AML-193 (cell line): Measurements from ENCODE around the gene TMEM266.

Source experiments
- DNase-seq, 2 experiments: peaks; one replicate each; lab custom pipeline; 2025; lab: John Stamatoyannopoulos, UW

The TMEM266 gene

DNA sequence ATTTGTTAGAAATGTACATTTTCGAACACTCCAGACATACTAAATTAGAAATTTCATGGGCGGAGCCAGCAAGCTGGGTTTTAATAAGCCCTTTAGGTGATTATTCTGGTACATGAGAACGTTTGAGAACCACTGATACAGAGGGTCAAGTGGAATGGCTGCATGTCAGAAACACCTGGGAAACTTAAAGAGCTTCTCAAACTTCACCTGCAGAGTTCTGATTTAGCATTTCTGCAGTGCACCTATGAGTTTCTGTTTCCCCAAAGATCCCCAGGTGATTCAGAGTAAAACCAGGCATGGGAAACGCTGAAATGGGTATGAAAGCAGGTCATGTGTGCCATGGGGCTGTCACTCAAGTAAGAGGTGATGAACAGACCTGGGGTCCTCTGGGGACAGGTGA is 68.1 kb downstream of the TMEM266 start:
- DNase-seq, result no peak

DNA sequence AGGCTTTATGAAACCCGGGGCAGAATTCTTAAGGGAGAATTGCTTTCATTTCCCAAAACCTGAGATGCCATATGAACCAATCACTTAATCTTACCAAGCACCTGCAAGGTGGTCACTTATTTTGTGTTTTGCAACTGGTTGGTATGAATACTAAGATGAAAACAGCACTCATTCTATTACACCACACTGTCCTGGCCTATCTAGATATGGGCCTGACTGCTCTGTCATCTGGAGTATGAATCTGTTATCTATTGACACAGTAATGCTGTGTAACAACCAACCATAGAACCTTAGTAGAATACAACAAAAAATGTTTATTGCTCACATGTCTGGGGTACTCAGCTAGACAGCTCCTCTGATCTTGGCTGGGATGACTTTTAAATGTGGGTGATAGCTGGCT is 74.8 kb downstream of the TMEM266 start:
- DNase-seq, result no peak

DNA sequence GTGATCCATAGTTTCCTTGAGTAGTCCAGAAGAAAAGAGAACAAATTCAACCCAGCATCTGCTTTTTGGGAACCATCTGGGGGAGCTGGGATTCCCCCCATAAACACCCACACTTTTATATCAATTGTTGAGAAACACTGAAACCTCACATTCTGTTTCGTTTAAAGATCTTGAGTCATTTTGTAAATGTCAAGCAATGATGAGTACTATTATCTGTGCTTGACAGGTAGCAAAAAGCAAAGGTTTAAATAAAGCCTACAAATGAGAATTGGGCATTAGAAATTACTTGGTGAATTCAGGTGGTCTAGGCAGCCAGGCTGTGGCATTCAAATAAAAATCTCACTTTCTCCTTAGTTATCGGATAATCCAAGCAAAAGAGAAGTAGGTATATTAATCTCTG is 75.7 kb downstream of the TMEM266 start:
- no peak for DNase-seq

DNA sequence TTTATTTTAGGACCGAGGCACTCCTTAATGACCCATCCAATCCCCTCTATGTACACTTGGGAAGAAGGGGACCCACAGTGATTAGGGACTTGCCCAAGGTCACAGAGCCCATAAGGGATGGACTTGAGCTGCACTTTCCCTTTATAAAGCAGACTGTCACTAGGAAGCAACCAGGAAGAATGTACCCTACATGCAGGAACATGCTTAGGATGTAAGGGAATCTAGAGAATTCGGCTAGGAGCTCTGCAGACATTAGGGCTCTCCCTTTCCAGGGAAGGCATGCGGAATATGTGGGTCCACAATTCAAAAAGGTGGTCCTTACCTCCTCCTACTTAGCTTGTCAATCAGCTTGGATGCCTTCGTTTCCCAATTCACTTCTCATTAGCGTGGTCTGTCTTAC is 78.7 kb downstream of the TMEM266 start:
- DNase-seq, result no peak

DNA sequence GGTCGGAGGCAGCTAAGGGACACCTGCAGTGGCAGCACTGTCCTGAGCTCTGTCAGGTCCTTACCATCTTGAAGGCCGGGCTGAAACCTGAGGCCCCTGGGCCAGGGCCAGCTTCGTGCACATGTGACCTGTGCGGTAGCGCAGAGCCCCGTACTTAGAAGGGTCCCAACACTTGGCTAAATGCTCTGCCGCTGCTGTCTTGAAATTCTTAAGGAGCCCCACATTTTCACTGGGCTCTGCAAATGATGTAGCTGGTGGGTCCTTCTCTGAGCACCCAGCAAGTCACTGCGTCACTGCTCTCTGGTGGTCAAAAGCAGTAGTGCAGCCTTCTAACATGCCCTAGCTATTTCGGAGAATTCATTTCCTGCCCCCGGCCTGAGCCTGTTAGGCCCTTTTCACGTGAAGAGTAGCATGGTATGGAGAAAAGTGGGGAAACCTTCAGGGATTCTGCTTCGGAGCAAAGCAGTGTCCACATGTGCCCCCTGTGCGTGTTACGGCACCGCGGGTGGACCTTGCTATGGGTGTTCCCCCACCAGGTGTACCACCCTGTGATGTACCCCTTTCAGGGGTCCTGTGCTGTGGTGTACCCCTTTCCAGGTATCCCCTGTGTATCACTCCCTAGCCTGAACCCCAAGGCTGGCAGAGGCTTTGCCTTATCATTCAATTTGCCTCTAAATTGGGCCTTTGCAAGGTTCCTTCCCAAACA is 79.7 kb downstream of the TMEM266 start:
- peak; percentile 71 to 77 for DNase-seq

DNA sequence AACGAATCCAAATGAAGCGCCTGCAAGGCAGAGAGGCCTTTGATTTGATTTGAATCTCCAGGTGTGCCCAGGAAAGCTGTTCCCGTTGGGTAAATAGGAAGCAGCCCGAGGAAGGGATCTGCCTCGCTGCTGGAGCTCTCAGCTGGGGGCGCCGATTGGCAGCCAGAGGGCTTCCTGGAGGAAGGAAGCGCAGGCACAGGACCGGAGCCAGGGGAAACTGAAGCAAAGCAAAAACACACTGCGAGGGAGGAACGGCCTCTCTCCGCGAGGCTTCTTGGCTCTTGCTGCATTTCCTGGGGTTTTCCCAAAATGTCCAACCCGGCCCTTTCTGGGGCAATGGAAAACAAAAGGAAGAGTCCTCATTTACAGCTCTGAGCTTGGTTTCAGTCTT is 80.3 kb downstream of the TMEM266 start:
- no peak for DNase-seq

DNA sequence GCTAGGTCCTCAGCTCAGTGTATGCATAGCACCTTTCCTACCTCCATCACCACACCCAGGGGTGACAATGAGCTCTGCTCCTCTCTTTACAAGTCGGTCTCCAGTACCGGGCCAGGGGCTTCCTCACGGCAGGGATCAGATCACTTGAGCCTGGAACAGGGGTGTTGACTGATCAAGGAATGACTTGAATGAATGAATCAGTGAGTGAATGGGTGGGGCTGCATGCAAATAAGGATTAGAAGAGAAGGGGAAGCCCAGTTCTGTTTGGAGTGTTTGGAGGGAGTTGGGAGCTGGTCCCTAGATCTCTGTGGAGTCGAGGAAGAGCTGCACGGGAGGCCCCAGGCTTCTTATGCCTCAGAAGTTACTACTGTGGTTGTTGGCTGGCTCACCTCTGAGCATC is 87.0 kb downstream of the TMEM266 start:
- DNase-seq, result no peak

DNA sequence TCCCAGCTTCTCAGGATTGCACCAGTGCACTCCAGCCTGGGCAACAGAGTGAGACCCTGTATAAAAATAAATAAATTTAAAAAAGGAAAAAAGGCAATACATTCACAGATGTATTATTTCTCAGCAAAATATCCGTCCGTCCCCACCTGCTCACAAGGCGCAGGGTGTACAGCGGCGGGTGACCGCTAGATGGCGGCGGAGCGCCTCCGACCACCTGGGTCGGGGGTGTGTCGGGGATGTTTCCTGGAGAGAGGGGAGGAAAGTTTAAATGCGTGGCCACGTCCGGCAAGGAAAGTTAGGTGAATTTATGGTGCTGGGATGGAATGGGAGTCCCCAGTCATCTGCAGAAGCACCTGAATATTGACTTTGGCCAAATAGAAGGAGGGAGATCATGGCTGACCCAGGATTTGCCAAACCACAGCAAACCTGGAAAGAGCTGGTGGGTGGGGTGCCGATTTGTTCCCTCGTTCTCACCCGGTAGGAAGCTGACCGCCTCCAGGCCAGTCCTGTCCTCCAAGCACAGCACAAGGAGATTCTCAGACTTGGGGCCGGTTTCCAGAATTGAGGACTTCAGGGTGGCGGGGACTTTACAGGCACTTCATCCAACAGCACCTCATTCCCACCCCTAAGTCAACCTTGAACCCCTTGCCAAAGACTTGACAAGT is 88.3 kb downstream of the TMEM266 start:
- DNase-seq, result peak in 1 of 2 experiments; percentile 5

DNA sequence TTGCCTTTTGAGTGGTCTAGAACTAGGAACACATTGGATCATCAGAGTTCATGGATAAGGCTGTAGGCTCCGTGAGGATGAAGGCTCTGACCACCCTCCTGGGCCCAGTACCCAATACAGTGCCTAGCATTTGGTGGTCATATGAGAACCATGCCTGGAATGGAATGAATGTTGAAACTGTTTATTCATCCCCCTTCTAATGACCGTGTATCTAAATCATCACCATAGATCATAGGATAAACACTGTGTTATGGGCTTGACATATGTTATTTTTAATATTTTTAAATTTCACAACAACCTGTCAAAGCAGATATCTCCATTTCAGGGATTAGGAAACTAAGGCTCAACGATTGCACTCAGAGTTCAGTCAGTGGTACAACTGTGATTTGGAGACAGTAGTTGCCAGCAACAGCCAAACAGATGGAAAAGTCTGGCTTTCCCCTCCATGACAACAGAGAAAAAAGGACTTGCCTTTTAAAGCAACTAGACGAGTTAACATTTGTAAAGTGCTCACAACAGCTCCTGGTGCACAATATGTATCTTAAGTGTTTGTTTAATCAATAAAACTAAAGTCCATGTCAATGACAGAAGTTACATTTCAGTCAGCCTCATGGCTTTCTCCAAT is 89.6 kb downstream of the TMEM266 start:
- DNase-seq, result no peak

DNA sequence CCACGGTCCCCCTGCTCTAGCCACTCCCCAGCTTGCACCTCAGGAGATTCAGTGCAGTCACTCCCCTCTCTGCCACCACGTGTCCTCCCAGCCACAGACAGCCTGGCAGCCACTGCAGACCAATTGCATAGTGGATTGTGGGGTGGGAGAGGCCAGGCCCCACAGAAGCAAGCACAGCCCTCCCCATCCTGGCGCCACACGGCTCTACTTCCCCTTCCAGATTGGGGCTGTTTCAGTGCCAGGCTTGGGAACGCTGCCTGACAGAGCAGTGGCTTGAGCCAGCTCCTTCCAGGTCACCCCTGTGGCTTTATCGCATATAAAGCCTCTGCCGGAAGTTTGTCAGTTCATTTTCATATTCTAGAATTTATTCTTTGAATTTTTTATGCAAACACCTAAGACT is 90.7 kb downstream of the TMEM266 start:
- DNase-seq, result peak; percentile 52 to 59

DNA sequence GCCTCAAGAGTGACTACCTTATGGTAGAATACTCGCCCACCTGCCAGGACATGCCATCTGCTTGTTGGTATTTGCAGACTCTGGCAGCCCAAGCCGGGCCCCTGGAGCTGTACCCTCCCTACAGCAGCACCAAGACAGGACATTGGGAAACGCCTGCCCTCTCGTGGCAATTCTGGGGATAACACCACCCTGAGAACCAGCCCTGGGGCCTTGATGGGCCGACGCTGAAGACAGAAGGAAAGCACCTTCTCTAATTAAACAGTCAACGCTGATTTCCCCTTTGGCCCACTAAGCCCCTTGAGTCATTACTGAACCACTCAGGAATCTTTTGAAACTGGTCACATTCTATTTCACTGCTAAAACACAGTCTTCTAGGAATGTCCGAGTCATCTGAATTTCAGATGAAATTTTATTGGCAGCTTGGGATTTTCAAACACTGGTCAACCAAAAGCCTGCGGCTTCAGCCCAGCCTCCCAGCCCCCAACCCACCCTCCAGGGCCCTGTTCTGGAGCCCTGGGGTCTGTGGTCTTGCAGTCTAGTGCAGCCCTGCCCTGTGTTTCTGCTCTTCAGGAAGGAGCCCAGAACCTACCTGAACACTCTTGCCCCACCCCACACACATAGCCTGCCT is 91.3 kb downstream of the TMEM266 start:
- DNase-seq, result peak; percentile 54 to 68

DNA sequence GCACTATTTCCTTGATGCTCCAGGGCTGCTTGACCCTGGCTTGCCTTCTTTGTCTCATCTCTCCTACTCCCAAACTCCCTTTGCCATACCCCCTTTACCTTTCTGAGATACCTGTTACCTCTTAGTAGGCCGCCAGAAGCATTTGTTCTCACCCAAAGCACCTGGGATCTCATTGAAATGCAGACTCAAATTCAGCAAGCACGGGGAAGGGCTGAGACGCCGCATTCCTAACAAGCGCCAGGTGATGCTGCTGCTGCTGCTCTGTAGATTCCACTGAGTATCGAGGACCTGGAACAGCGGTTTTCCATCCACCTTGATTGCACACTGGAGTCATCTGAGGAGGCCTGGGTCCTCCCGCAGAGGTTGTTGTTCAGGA is 91.8 kb downstream of the TMEM266 start:
- DNase-seq, result no peak

DNA sequence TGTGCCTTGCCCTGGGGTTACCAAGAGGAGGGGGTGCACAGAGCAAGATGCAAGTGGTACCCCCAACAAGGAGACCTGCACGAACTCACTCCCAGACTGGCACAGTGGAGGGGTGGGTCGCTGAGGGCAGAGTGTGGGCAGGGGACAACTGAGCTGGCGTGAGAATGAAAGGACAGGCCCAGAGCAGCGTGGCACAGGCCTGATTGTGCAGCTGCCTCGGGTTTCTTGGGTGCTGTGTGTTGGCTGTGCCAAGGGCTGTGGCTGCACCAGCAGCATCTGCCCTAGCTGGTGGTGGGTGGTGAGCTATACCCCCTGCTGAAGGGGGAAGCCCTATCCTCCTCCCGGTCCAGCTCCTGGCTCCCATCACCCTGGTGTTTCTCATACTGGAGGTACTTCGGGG is 92.4 kb downstream of the TMEM266 start:
- no peak for DNase-seq

DNA sequence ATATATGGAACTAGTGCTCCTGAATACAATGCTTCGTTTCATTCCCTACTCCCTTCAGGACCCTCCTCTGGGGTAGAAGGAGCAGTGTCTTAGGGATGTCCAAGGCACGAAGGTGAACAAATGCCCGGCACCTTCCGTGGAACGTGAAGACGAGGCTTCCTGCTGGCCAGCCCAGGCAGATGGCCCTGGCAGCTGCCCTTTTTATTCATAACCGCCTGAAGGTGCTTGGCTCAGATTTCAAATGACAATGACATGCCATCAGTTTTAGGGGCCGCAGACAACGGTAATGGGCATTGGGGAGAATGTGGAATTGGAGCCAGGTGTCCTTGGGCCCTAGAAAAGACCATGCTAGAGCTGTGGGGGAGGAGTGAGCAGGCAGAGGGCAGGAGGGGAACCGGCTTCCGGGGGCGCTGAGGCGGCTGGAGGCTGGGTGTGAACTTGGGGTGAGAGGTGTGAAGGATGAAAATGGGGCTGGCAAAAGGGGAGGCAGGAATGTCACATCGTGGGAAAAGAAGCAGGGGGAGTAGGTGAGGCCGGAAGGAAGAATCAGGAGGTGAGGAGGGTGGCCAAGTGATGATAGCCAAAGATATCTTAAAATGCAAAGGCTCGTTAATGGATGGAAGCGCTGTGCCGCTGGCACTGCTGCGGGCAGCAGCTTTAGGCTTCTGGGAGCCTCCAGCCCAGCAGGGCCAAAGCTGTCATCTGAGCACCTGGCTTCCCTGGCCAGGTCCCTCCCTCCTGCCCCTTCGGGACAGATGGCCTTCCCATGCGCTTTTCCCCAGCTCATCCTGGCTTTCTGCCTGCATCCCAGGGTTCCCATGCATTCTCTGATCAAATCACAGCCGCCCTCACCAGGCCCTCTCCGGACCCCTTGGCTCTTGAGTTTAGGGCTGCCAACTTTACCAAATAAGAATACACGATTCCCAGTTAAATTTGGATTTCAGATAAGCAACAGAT is 93.7 kb downstream of the TMEM266 start:
- no peak for DNase-seq

DNA sequence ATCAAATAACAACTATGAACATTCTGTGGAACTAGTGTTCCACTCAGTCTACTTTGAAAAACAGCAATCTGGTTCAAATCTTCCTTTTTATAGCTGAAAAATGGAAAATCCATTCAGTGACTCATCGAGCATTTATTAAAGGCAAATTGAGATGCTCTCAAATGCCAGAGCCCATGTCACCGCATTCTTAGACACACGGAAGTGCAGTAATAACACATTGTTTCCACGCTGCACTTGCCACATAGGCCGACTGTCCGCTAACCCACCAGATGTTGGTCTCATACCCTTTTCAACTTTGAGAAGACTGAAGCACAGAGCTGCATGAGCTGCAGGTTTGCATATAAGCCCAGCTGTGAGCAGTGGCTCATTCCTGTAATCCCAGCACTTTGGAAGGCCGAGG is 95.9 kb downstream of the TMEM266 start:
- DNase-seq, result no peak

DNA sequence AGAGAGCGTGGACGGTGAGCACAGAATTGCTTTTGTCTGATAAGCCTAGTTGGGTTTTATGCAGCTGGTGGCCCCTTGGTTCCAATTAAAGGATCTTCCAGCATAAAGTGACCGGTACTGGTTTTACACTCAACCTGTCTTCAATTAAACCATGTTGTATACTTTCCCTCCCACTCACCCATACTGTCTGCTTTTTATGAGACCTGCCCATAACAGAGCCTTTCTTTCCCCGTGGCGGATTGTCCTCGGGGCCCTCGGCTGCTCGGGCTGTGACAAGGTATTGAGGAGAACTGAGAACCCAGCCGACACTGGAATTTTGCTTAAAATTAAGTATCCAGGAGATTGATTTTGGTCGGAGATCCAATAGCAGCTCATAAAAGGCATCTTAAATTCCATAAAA is 98.4 kb downstream of the TMEM266 start:
- no peak for DNase-seq

DNA sequence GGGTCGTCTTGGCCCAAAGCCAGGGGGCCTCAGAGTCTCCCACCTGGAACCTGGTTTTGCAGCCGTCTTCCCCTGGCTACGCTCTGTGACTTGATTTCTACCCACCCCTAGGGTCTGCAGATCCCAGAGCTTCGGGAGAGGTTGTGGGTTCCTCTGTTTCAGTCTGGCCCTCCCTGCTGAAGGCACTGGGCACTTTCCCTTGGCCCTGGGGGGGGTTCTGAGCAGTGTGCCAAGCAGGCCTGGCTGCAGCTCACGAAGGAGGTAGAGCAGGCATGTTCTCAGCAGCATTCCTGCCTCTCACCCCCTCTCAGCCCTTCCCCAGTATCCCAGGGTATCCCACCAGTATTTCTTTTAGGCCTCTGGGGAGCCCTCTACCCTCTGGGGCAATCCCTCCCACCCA is 99.0 kb downstream of the TMEM266 start:
- DNase-seq, result no peak

DNA sequence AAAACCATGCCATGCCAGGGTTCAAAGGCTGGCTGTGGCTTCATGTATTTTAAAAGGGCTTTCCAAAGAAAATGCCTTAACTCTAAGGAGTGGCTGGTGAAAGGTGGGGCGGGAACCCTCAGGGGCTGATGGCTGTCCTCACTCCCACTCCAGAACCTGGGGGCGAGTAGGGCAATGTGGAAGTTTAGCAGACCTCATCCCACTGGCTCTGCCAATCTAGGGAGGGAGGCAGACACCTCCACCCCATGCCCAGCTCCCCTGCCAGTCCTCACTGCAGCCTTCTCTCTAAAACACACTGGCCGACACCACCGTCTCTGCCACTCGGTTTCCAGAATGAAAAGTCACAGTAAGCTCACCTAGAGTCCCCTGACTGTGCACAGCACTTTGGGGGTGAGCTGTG is 99.5 kb downstream of the TMEM266 start:
- no peak for DNase-seq

DNA sequence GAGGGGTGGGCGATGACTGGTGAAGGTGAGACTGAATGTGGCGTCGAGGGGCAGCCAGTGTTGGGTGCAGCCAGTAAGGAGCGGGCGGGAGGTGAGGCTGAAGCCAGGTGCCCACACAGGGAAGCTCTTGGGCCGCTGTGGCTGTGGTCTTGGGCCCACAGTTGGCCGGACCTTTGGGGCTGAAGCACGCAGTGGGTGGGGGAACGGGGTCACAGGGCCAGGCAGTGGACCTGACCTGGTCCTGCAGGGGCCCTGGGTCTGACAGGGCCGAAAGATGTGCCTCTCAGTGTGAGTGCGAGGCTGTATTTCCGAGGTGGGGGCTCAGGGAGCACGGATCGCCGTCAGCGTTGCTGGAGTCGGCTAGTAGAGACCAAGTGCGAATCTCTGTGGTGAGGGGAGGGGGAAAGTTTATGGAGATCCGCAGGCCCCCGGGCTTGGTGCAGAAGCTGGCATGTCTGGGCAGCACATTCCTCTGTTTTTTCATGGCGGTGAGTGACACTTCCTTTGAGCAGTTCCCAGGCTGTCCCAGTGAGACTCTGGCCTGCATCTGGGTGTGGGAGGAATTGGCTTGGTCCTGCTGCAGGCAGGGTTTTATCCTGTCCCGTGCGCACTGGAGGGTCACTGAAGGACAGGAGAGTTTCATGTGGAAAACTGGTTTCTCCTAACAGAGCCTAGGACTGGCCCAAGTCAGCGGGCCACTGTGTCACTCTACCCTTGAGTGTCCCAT is 100.8 kb downstream of the TMEM266 start:
- no peak for DNase-seq

DNA sequence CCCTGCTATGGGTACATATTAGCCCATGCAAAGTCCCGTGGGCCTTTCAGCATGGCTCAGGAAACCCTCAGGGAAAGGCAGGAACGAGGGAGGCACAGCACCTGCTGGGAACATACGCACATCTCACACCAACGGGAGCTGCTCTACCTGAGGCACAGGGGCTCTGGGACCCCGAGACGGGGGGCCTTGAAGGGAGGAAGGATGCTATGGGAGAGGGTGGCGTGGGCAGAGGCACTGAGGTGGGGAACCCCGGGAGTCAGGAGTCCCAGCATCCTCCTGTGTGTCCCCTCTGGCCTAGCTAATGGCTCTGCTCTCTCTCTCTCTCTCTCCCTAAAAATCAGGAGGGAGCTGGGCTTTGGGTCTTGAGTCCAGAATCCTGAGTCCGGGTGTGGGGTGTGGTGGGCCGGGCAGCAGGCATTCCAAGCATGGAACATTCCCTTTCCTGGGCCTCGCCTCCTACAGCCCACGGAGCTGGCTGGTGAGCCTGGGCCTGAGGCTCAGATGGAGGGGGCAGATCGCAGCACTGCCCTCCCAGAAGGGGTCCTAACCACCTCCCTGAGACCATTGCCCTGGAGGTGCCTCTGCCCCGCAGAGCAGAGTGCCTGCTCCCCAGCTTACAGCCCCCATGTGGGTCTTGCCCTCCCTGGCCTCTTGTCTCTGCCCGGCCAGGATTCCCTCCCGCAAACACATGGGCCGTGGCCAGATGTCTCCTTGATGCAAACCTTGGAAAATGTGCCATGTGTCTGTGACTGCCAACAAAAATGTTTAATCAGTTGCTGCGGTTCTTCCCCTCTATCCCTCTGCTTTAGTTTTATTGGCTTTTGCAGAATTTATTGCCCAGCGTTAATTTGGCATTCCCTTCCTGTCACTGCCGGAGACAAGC is 101.6 kb downstream of the TMEM266 start:
- no peak for DNase-seq
